Measurements from ENCODE around the gene VCPKMT.

The VCPKMT gene

GRCh38 chr14:50116181-50116956 lies at the start of gene VCPKMT:
Gene VCPKMT, minus strand, starts transcription at chr14:50116572. Its CDS starts 20 bp downstream, at chr14:50116552.
- DNase-seq: peak; percentile 94

- DNase-seq: no peak
Observed at GRCh38 chr14:50156111-50156510, 39.7 kb upstream of the VCPKMT start.

DNA sequence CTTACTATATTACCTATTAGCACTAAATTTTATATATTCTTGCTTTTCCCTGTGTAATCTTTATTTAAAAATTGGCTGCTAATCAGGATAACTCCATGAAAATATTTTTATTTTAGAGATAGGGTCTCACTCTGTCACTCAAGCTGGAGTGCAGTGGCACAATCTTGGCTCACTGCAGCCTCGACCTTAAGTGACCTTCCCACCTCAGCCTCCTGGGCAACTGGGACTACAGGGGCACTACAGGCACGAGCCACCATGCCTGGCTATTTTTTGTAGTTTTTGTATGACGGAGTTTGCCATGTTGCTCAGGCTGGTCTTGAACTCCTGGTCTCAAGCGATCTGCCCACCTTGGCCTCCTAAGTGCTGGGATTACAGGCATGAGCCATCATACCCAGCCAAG lies 32.4 kb upstream of the VCPKMT start:
- no peak for DNase-seq

DNA sequence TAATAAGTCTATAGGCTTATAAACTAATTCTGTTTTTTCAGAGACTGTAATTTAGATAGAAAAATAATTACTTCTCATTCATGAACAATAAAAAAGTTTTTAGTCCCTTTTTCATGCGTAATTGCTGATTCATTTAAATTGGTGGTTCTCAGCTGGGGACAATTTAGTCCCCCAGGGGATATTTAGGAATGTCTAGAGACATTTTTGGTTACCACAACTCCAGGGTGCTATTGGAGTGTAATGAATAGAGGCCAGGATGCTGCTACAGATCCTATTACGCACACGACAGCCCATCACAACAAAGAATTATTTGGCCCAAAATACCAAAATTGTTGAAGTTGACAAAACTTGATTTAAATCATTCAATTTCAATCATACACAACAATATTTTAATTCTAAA lies 22.8 kb upstream of the VCPKMT start:
- no peak for DNase-seq

- DNase-seq: no peak
Observed at GRCh38 chr14:50127802-50128201, 11.4 kb upstream of the VCPKMT start.

DNA sequence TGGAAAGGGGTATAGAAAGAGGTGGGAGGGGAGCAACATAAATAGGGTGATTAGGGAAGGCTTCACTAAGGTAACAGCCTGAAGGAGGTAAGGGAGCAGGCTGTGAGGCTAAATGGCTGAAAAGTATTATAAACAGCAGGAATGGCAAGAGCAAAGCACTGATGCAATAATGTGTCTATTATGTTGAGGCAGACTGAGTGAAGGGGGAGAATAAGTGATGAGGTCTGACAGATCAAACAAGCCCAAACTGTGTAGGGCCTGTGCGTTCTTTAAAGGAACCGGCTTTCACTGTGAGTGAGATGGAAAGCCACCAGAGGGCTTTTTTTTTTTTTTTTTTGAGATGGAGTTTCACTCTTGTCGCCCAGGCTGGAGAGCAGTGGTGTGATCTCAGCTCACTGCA lies 6.7 kb upstream of the VCPKMT start:
- no peak for DNase-seq

DNA sequence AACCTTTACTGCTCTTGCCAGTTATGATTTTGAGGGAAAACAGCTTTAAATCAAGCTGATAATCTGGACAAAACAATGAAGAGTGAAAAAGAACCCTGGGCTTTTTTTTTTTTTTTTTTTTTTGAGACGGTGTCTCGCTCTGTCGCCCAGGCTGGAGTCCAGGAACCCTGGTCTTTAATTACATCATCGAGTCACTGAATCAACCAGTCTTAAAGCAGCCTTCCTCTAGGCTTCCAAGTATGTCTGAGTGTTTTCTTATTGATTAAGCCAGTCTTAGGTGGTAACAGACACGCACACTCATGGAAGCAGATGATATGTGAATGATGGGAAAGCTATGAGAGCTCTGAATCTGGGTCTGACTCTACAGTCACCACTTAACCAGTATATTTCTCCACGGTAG lies 5.9 kb upstream of the VCPKMT start:
- no peak for DNase-seq

DNA sequence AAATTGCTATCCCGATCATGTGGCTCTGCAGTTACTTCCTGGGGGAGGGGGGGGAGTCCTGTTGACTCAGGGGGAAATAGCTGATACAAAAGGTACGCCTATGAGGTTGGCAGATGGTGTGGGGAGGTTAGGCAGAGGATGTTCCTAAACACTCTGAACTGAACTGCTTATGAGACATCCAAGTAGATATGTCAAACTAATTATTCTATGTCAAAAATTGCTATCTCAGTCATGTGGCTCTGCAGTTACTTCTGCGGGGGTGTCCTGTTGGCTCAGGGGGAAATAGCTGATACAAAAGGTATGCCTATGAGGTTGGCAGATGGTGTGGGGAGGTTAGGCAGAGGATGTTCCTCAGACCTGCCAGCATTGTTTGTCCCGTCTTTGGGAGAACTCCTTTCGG lies 5.1 kb upstream of the VCPKMT start:
- DNase-seq: no peak

DNA sequence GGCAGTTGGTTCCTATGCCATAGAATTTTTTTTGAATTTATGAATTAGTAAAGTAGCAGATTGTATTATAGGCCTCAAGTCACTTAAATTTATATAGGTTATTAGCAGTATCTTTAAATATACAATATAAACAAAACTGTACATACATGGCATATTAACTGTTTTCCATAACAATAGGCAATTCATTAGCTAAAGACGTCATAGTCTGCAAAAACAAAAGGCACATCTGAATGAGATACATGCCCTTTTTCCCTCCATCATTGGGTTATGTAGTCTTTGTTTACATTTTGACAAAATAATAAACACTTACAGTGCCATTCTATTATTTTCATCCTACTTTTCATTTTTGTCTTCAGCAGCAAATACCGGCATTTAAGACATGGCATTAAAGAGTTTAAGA lies 1.1 kb upstream of the VCPKMT start:
- DNase-seq: no peak

DNA sequence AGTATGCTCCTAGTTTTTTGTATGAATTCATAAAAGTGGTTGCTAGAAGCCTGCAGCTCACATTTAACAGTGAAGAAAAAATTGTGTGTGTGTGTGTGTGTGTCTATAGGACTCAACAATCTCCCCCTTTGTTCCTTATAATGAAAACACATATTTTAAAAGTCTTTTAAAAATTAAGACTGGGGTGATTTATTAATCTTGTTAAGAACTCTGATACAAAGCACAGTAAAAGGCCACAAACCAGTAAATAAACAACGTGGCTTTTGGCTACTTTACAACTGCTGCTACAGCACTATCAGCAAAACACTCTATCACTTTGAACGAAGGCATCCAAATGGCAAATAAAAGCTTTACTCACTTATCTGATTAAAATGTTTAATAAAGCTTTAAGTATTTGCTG lies 594 bp upstream of the VCPKMT start:
- DNase-seq: no peak

DNA sequence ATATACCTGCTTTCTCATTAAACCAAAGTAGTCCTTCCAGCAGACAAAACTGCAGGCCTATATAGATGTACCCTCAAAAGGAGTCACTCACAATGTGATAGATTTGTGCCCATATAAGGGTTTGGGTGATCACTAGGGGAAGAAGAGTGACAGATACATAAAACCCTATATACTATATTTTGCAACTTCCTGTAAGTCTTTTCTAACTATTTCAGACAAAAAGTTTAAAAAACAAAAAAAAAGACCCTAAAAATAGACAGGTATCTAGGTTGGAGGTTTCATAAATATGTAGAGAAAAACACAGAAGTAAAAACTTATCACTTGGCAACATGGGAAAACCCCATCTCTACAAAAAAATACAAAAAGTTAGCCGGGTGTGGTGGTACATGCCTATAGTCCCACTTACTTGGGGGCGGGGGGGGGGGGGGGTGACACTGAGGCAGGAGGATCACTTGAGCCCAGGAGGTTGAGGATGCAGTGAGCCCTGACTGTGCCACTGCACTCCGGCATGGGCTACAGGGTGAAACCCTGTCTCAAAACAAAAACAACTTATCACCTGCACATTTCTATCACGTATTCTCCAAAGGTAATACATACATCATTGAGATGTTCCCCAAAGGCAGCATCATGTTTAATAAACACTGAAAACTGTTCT lies 2.9 kb downstream of the VCPKMT start:
- no peak for DNase-seq

DNA sequence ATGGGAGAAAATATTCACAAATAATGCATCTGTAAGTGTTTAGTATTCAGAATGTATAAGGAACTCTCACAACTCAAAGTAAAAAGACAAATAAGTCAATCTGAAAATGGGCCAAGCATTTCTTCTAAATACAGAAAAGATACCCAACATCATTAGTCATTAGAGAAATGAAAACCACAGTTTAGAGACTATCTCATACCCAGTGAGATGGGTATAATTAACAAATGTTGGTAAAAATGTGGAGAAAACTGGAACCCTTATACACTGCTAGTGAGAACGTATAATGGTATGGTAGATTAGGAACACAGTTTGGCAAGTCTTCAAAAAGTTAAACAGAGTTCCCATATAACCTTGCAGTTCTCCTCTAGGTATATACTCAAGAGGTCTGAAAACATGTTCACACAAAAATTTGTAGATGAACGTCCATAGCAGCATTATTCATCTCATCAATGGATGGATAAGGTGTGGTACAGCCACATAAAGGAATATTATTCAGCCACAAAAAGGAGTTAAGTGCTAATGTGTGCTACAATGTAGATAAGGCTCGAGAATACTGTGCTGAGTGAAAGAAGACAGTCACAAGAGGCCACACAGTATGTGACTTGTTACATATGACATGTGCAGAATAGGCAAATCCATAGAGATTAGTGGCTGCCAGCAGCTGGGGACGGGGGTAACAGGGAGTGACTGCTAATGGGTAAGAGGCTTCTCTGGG lies 5.9 kb downstream of the VCPKMT start:
- DNase-seq: no peak

GRCh38 chr14:50109342-50109741 lies 7.0 kb downstream of the VCPKMT start:
- DNase-seq: no peak

DNA sequence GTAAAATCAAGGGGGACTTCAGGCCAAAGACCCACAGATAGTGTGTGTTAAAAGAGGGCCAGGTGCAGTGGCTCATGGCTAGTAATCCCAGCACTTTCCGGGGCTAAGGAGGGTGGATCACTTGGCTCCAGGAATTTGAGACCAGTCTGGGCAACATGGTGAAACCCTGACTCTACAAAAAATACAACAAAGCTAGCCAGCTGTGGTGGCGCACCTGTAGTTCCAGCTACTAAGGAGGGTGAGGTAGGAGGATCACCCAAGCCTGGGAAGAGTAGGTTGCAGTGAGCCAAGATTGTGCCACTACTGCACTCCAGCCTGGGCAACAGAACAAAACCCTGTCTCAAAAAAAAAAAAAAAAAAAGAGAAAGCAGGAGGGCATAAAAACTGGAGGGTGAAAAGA lies 8.5 kb downstream of the VCPKMT start:
- no peak for DNase-seq

GRCh38 chr14:50106178-50106577 lies 10.2 kb downstream of the VCPKMT start:
- no peak for DNase-seq

DNA sequence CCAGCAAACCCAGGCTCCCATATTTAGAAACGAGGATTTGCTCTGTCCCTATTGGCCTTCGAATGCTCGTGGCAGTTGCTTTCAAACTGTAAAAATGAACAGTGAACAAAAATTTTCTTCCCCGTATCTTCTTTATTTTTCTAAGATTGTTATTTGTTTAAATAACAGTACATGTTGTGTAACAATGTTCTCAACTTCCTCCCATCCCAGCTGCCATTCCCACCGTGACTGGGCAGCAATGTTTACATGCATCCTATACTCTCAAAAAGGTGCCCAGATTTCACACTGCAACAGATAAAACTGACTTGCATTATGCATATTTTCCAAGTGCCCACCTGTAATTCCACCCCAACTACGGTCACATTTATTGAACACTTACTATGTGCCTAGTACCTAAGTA lies 12.8 kb downstream of the VCPKMT start:
- DNase-seq: no peak

GRCh38 chr14:50101417-50101816 lies 15.0 kb downstream of the VCPKMT start:
- DNase-seq: no peak

DNA sequence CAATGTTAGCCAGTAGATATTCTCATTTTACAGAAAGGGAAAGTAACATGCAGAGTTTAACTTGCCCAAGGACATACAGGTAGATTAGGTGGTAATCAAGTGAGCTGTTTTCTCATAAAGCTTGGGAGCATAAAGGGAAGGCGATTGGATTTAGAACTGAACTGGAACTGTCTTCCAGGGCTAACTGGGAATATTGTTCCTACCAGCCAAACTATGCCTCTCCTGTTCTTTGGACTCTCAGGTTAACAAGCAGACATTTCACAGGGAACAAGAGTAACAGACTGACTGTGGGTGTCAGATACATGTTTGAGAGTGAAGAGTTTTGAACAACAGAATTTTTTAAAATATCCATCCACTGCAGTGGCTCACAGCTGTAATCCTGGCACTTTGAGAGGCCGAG lies 15.6 kb downstream of the VCPKMT start:
- no peak for DNase-seq

DNA sequence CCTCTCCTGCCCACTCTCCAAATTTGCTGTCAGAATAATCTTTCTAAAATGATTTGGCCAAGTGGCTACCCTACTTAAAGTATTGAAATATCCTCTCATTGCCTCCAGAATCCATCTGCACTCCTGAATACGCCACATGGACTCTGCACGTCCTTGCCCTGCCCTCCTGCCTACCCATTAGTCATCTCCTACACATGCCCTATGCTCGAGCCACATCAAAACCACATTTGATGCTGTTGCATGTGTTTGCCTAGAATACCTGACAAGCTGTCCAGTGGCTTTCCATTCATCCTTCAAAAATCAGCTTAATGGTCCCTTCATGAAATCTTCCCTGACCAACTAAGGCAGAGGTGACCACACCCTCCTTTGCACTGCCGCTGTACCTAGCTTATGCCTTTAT lies 17.0 kb downstream of the VCPKMT start:
- DNase-seq: no peak

DNA sequence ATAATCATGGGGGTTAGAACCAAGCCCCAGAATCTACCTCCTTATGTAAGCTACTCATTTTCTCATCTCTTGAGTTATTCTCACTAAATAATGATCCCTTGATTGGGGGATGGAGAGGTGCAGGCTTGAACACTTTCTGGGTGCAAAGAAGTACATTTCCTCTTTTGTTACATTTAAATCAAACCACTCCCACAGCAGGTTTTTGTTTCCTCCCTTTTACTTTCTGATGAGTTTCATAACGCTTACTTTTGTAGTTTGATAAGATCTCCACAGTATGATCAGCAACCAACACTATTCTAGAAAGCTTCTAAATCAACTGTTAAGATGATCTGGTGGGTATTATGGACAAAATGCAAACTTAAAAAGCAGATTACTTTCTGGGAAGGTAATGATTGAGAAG lies 20.5 kb downstream of the VCPKMT start:
- DNase-seq: no peak

DNA sequence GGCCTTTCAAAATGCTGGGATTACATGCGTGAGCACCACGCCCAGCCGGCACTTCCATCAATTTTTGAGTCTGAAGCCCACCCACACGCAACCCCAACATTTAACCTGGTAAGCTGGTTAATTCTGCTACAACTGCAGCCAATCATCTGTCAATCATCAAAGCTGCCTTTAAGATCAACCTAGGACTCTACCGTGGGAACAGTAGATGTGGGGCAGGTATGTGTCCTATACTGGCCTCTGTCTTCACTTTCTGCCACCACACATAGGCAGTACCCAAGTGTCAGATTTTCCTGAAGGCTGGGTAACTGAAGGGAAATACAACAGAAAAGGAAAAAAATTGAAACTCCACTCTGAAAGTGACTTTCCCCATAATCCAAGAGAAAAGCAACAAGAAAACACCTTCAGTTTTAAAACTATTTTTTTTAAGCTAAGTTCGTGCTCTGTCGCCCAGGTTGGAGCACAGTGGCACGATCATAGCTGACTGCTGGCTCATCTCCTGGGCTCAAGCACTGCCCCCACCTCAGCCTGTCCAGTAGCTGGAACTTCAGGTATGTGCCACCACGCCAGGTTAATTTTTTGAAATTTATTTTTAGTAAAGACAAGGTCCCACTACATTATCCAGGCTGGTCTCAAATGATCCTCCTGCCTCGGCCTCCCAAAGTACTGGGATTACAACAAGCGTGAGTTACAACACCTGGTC lies 22.2 kb downstream of the VCPKMT start:
- no peak for DNase-seq

DNA sequence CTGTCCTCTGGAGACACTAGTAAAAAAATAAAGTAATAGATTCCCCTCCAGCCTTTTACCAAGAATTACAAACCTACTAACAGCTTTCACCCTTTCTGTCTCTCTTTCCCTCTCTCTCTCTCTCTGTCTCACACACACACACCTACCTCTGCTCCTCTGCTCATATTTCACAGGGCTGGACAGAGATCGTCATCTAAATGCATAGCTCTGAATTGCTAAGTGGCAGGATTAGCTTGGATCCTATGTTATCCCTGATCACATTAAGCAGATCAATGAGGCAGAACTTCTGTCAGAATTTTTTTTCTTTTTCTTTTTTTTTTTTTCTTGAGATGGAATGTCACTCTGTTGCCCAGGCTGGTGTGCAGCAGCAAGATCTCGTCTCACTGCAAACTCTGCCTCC lies 22.9 kb downstream of the VCPKMT start:
- DNase-seq: no peak

DNA sequence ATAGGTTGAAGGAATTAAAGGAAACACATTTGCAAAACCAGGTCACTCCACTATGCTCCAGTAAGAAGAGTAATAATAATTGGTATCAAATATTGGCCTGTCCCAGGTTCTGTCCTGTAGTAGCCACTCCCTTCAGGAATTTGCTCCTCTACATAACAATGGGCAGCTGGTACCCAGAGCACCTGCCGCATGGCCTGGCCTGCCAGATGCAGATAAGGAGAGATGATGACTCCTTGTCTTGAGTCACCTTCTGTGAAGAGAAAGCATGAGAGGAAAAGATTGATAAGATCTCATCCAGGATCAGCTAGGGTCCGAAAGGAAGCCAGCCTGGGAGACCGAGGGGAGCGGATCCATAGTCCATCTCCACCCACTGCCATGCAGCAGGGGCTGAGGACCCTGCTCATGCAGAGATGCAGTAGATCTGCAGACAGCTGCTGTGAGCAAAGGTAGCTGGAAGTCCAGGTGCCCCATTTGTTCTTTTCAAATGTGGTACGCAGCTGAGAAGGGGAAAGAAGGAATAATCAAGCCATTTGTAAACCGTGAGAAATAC lies 24.3 kb downstream of the VCPKMT start:
- no peak for DNase-seq

Data from NCI-H1092 (cell line).